ENCODE data around the gene EPB41L2.

DNA sequence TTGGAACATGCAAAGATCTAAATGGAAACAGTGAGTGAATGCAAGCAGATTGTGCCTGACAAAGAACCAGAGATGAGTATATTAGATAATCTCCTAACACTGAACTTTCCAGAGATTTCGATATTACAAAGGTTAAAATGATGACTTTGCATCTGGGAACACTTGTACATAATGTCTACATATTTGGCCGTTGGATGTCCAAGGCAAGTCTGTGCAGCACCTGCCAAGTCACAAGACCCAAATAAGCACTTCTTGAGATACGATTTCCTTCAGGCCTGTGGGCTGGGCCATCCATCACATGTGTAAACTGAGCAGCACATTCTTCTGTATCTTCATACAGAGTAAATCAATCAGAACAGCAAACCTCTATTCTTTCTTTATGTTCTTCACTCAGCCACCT, 268.3 kb downstream of the EPB41L2 start:
- TF ChIP-seq, protein P1, sequence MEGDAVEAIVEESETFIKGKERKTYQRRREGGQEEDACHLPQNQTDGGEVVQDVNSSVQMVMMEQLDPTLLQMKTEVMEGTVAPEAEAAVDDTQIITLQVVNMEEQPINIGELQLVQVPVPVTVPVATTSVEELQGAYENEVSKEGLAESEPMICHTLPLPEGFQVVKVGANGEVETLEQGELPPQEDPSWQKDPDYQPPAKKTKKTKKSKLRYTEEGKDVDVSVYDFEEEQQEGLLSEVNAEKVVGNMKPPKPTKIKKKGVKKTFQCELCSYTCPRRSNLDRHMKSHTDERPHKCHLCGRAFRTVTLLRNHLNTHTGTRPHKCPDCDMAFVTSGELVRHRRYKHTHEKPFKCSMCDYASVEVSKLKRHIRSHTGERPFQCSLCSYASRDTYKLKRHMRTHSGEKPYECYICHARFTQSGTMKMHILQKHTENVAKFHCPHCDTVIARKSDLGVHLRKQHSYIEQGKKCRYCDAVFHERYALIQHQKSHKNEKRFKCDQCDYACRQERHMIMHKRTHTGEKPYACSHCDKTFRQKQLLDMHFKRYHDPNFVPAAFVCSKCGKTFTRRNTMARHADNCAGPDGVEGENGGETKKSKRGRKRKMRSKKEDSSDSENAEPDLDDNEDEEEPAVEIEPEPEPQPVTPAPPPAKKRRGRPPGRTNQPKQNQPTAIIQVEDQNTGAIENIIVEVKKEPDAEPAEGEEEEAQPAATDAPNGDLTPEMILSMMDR (IDR thresholded peaks at IDR 0.05), result no peak
- no peak for TF ChIP-seq ZNF317 (CRISPR knock-in tag; IDR thresholded peaks at IDR 0.05; ENCODE audit: borderline replicate concordance, low read depth)
- TF ChIP-seq ESRRA (CRISPR knock-in tag; IDR thresholded peaks at IDR 0.05; ENCODE audit: borderline replicate concordance), result no peak
- TF ChIP-seq, protein P2, sequence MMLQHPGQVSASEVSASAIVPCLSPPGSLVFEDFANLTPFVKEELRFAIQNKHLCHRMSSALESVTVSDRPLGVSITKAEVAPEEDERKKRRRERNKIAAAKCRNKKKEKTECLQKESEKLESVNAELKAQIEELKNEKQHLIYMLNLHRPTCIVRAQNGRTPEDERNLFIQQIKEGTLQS (CRISPR knock-in tag; conservative IDR thresholded peaks at IDR 0.05), result no peak
- TF ChIP-seq NFYB (CRISPR knock-in tag; conservative IDR thresholded peaks at IDR 0.05; ENCODE audit: low read depth), result no peak
